HG03064 (cell line): ENCODE results near the gene COL9A2.

Experiments
- ATAC-seq: cut with Tn5 transposase; IDR thresholded peaks from one replicate; pipeline ENCODE4 v1.9.1; 2021; ENCODE audit warnings: low read depth; ENCODE audit not compliant: unreplicated experiment

The COL9A2 gene

DNA sequence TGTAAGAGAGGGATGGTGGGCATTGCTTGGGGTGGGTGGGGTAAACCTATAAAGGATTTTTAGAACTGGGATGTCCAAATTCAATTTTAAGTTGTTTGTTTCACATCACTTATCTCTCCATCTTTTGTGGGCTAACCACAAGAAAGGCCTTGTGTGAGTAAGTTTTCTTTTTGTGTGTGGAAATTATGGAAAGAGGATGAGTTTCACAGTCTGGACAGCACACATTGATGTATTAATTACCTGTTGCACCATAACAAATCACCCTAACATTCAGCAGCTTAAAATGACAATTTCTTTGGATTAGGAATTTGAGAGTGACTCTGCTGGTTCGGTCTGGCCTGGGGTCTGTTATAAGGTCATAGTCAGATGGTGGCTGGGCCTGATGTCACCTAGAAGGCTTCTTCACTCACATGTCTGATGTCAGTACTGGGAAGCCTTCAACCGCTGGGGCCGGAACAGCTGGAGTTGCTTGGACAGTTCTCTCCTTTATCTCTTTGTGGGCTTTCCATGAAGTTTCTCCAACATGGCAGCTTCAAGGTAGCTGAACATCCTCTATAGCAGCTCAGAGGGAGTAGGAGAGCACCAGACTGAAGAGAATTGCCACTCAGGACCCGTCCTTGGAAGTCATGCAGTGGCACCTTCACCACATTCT is 2.0 kb upstream of the COL9A2 start:
- no peak for ATAC-seq

DNA sequence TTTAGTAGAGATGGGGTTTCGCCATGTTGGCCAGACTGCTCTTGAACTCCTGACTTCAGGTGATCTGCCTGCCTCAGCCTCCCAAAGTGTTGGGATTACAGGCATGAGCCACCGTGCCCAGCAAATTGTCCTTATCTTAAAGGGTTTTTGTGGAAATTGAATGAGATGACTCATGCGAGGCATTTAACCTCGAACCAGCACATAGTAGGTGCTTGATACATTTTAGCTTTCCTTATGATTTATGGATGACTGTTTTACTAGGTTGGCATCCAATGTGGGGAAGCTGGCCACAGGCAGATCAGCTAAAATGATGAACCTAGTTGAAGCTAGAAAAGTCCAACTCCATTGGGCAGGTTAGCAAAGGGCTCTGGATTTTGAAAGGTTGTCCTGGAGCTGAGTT is 1.4 kb upstream of the COL9A2 start:
- ATAC-seq: no peak

DNA sequence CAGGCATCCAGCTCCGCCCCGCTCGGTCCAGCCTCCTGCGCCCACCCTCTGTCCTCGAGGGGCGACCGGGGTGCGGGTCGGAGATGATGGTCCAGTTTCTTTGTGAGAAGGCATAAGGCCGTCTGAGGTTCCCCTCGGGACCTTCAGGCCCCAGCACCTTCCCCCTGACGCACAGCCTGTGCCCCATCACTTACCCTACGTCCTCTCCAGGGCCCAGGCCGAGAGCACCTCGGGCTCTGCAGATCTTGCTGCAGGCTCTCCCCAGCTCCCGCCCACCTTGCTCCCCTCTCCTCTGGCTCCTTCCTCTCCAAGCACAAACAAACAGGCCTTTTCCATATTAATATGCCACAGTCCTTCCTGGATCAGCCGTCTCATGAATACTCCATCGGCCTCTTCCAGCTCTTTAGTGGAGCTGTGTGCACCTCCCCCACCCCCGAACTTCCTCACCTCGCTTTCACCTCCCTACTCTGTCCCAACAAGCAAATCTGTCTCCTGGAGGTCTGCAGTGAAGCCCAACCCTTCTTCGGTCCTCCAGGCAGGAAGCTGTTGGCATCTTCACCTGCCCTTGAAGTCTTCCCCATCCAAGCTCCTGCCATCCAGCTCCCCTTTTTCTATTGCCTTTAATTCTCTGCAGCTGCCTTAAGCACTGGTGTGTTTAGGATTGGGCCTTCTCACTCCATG is 448 bp upstream of the COL9A2 start:
- ATAC-seq: no peak

DNA sequence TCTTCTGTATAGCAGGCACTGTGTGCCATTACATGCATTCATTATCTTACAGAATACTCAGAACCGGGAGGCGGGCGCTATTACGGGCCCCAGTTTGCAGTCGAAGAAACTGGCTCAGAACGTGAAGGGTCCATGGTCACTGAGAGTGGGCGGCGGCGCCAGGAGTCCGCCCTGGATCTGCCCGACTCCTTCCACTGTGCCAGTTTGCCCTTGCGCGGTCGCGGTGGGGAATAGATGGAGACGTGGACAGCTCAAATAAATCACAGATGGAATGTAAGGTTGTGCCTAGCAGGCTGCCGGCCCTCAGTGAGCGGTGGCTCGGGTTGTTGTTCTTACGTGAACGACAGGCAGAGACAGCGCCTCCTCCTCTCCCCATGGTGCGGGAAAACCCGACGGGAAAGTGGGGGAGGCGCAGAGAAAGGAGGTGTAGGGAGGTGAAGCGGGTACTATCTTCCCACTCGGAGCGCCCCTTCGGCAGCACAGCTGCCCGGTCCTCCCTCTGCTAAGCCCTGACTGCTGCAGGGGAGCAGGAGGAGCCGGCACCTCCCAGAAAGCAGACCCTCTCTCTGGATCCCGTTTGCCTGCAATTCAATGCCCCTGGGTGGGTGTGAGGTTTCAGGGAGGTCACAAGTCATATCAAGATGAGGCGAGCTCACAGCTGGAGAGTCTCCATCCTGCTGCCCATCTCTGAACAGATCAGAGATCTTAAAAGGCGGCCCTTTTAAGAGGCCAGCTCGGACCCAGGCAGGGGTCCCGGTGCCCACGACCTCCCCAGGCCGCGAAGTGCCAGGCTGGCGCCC is 1.1 kb downstream of the COL9A2 start:
- no peak for ATAC-seq

DNA sequence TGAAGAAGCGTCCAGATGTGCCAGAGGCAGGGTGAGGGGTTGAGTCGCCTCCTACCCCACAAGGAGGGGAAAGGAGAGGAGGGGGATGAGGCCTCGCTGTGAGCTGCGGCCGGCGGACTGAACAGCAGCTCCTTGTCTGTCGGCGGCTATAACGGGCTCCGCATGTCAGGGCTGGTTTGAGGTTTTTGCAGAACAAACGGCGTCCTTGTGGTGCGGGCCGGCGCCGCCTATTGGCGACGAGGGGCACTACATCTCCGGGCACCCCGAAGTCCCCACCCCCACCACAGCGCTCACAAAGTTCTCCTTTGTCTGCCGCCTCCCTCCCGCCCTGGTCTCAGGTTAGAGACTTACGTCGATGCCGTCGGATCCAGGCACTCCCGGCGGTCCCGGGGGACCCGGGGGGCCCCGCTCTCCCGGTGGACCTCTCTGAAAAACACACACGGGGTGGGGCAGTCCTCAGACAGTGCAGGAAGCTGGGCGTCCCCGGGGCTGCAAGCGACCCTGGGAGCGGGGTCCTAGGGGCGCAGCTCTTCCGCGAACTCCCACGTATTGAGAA is 1.8 kb downstream of the COL9A2 start:
- ATAC-seq: no peak

DNA sequence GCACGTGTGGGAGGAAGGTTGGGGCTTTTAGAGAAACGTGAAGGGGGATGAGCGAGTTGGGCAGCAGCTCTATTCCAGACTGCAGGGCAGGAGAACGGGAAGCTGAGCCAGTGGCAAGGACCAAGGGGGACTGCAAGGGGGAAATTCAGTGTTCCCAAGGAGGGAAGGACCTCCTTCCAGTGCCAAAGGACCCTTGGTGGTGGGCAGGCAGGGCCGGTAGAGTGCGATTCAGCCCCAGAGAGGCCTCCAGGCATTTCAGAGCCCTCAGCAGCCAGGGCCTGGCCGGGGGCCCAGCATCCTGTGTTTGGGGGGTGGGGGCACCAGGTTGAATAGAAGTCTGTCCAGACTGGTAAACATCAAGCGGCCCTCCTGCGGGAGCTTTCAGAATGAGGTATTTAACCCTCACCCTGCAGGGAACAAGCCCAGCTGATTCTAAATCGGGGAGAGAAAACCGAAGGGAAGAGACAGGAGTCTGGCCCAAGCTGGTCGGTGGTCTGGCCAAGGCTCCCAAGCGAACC is 2.3 kb downstream of the COL9A2 start:
- ATAC-seq: no peak

DNA sequence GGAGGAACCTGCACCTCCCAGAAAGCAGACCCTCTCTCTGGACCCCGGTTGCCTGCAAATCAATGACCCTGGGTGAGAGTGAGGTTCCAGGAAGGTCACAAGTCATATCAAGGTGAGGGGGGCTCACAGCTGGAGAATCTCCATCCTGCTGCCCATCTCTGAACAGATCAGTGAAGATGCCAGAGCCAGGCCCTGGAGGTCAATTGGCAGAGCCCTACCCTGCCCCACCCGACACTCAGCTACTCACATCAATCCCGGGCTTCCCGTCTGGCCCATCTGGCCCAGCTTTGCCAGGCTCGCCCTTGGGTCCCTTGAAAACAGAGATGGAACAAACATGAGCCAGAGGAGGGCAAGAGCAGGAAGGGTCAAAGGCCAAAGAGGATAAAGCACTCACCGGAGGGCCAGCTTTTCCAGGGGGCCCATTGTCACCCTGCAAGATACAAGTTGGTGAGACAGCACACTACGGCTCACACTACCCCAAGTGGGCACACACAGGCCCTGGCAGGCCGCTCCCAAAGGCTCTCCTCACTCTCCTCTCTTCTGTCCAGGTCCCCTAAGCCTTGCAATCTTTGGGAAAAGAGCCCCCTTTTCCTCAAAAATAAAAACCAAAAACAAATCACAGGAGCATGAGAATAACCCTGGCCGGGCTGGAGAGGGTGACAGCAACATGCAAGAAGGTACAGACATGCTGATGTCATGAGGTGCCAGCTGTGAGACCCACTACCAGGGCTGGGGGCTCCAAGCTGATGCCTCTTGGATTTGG is 2.9 kb downstream of the COL9A2 start:
- no peak for ATAC-seq

DNA sequence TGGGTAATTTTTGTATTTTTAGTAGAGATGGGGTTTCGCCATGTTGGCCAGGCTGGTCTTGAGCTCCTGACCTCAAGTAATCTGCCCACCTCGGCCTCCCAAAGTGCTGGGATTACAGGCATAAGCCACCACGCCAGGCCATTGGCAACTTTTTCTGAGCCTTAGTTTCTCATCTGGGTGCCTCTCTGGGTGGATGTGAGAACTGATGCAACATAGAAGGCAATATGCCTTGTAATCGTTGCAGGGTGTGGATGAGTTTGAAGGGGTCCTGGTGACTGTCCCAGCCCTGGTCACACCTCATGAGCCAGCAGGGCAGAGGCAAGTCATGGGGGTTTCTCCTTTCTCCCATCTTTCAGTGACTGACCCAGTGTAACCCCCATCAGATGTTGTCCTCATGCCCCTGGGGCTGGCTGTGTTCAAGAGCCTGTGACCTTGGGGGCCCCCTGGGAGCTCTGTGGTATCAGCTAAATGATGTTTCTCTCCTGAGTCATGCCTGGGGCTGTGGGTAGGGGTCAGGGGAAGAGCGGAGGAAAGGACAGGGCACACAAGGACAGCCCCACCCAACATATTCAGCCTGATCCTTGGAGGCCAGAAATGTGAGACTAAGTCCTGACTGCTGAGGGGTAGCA is 3.6 kb downstream of the COL9A2 start:
- no peak for ATAC-seq

DNA sequence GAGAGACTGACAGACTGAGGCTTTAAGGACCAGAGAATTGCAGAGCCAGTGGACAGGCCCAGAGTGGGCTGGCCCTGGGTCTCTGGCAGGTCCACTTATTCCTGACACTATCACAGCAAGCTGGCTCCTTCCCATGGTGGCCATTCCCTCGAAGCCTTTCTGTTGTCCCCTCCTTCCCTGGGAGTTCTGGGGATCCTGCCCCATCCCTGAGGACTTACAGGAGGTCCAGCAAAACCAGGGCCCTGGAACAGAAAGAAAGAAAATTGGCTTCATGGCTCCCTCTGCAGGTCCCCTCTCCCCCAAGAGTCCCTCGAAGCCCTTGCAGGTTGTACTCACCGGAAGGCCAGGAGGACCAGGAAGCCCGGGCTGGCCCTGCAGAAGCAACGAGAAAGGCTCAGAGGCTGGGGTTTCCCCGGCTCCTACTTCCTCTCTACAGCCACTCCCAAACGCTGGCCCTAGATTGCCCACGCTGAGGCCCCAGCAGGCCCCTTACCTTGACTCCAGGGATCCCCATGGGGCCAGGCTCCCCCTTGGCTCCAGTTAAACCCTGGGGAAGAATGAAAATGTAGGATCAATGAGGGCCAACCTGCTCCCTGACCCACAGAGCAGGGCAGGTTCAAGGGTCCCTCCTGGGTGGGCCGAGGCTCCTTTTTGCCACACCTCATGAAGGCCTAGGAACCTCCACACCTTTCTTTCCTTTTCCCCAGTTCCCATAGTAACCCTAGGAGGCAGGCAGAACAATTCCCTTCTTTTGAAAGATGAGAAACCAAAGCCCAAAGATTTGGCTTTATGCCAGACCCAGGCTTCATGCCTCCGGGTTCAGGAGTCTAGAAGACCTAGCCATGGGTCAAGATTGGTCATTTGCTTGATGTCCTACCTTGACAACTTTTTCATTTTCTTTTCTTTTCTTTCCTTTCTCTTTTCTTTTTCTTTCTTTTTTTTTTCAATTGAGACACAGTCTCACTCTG is 4.6 kb downstream of the COL9A2 start:
- no peak for ATAC-seq

DNA sequence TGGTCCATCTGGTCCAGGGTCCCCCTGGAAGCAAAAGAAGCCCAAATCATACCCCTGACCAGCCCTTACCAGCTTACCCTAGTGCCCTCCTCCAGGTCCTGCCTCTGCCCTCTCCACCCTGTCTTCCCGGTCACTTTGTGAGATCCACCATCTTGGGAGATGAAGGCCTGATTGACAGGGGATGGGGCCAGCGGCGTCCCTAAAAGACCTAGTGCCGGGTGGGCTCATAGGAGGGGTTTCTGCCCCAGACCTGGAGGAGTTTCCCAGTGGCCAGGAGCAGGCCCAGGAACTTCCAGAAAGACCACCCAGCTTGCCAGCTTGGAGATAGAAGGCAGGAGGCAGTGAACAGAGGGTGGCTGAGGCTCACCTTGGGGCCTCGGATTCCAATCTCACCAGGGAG is 5.4 kb downstream of the COL9A2 start:
- ATAC-seq: no peak

DNA sequence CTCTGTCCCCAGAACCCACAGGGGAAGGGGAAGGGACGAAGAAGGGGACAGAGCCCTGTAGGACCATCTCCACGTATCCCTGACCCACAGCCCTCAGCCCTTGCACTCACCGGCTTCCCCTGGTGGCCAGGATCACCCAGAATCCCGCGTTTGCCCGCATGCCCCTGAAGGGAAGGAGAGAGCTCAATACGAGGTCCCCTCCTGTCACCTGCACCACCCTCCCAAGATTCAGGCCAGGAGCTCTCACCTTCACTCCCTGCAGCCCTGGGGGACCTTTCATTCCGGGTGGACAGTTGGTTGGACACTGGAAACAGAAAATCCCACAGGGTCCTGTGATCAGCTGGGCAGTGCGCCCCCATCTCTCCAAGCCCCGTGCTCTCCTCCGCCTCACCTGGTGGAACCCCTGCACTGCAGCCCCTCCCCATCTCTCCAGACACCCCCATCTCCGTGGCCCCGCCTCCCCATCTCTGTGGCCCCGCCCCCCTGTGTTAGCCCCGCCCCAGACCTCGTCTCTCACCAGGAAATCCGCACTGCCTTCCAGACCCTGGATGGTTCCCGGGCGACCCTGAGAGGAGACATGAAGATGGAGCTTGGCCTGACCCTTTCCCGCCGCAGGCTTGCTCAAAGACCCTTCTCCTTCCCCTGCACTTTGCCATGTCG is 6.0 kb downstream of the COL9A2 start:
- no peak for ATAC-seq

DNA sequence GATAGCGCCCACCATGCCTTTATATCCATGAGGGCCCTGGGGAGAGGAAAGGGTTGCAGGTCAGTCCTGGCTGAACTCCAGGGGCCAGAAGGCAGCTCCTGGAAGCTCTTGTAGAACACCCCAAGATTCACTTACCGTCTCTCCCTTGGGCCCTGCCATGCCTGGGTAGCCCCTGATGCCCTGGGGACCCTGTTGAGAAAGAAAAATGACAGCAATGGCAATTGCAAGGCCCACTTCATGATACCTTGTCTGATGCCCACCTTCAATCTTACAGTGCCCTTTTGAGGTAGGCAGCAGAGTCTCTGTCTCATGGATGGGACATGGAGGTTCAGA is 7.0 kb downstream of the COL9A2 start:
- ATAC-seq: no peak

DNA sequence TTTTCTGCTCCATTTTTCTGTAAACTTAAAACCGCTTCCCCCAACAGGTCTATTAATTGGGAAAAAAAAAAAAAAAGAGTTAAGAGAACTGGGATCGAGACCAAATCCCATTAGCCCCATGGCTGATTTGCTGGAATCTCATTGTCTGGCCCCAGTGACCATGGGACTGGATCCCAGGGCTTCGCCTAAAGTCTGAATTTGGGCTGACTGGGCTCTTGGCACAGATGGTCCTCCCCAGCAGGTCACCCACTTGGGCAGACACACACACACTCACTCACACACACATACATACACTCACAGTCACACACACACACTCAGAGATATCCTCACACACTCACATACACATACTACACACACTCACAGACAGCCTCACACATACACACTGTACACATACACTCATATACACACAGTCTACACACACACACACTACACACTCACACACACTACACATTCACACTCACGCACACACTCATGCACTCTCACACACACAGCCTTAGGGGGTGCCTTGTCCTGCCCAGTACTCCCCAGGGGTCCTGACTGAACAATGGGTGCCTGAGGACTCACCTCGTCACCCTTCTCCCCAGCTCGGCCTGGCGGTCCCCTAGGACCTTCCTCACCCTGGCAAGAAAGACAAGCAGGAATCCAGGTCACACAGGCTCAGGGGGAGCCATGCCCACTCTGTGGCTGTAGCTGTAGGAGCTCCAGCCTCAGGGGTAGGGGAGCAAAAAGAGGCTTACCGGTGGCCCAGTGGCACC is 7.5 kb downstream of the COL9A2 start:
- ATAC-seq: no peak

DNA sequence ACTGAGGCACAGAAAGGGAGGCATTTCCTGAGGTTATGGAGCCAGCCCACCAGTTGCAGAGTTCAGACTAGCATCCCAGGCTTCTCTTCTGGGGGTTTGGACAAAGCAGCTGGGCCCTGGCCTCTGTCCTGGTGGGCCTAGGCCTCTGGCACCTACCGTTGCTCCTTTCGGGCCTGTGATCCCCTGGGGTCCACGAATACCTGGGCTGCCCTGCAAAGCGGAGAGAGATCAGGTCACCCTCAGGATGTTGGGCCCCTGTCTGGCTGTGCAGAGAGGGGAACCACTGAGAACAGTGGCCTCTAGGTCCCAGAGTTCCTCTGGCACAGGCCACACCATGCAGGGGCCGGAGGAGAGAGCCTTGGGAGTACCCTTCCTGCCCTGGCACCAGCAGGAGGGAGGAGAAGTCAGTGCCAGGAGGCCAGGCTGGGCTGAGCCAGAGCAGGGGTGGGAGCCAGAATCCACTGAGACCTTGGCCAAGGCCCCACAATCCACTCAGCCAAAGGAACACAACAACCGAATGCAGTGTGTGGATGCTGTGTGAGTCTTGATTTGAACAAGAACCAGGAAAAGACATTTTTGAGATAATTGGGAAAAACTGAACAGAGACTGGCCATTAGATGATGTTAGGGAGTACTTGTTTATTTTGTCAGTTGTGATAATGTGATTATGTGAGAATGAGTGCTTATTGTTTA is 8.9 kb downstream of the COL9A2 start:
- ATAC-seq: no peak

DNA sequence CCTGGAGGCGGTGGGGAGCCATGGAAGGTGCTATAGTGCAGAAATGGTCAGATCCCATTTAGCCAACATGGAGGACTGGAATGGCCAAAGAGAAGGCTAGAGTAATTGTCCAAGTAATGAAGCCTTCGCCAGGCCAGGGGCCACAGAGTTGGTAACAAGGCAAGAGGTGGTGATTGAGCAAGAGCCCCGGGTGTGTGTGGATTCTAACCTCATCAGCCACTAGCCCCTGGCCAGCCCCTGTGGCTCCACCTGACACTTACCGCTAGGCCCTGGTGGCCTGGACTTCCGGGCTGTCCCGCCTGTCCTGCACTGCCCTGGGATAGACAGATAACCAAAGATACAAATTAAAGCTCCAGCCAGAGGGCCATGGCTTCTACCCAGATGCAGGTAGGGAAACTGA is 9.9 kb downstream of the COL9A2 start:
- no peak for ATAC-seq

DNA sequence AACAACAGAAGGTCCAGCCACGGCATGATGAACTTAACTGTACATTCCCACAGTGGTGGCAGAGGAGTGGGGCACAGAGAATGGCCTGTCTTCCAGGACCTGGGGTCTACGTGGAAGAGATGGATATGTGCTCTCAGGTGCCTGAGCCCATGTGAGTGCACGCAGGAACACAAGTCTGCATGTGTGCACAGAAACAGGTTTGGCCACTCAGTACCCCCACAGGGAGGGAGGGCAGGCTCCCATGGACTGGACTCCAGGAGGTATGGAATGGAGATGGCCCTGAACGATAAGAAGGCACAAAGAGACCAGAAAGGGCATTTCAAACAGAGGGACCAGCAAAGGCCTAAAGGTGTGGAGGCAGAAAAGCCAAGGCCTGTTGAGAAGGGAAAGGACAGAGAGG is 10.8 kb downstream of the COL9A2 start:
- ATAC-seq: no peak

DNA sequence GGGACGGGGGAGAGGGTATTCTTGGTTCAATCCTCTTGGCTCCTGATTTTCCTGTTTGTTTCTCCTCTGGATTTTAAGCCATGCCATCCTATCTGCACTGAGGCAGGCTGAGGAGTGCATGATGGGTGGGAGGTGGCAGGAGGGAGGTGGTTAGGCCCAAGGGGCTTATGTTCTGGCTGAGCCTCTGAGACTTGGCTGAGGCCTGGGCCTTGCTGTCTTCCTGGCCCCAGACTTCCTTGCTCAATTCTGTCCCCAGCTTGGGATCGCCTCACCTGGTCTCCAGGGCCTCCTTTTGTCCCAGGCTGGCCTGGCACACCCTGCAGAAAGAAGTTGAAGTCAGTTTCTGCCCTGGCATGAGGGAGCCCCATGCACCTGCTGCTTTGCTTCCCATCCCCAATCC is 11.2 kb downstream of the COL9A2 start:
- no peak for ATAC-seq
